ENCODE measurements around the gene IQCK. TPM values are rescaled to one million over a fixed set of nuclear protein-coding genes. Genes with fewer than 3 reads are reported as not detected.

The IQCK gene
- total RNA-seq, 1 donor from 2014 or later: 1.3 TPM

GRCh38 chr16:19854543-19854876 lies 136.4 kb downstream of the IQCK start:
- FAIRE-seq (no peak), DNase-seq (ENCODE audit: low read depth) (no peak)
- Histone ChIP-seq H3K27me3 (ENCODE audit: control insufficient read depth, insufficient read depth, low read length) (no peaks in the 10 kb centered on the region), H3K4me3 (ENCODE audit: low read depth, low read length) (no peak overlapping the region), H3K36me3 (ENCODE audit: control insufficient read depth, insufficient read depth, low read length) (no peaks in the 10 kb centered on the region)
- TF ChIP-seq, protein P1, sequence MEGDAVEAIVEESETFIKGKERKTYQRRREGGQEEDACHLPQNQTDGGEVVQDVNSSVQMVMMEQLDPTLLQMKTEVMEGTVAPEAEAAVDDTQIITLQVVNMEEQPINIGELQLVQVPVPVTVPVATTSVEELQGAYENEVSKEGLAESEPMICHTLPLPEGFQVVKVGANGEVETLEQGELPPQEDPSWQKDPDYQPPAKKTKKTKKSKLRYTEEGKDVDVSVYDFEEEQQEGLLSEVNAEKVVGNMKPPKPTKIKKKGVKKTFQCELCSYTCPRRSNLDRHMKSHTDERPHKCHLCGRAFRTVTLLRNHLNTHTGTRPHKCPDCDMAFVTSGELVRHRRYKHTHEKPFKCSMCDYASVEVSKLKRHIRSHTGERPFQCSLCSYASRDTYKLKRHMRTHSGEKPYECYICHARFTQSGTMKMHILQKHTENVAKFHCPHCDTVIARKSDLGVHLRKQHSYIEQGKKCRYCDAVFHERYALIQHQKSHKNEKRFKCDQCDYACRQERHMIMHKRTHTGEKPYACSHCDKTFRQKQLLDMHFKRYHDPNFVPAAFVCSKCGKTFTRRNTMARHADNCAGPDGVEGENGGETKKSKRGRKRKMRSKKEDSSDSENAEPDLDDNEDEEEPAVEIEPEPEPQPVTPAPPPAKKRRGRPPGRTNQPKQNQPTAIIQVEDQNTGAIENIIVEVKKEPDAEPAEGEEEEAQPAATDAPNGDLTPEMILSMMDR (IDR thresholded peaks at IDR 0.05; ENCODE audit: insufficient read depth, low read length, severe bottlenecking): no peak

- no peaks in the 10 kb centered on the region for H3K27me3 ChIP-seq (ENCODE audit: control insufficient read depth, insufficient read depth, low read length)
- H3K36me3 ChIP-seq (ENCODE audit: control insufficient read depth, insufficient read depth, low read length): no peaks in the 10 kb centered on the region
- TF ChIP-seq, protein P1 (IDR thresholded peaks at IDR 0.05; ENCODE audit: insufficient read depth, low read length, severe bottlenecking): no peak
- no peak overlapping the region for H3K4me3 ChIP-seq (ENCODE audit: low read depth, low read length)
- no peak for FAIRE-seq
- no peak for DNase-seq (ENCODE audit: low read depth)
Observed at GRCh38 chr16:19856120-19856519, 138.0 kb downstream of the IQCK start.

DNA sequence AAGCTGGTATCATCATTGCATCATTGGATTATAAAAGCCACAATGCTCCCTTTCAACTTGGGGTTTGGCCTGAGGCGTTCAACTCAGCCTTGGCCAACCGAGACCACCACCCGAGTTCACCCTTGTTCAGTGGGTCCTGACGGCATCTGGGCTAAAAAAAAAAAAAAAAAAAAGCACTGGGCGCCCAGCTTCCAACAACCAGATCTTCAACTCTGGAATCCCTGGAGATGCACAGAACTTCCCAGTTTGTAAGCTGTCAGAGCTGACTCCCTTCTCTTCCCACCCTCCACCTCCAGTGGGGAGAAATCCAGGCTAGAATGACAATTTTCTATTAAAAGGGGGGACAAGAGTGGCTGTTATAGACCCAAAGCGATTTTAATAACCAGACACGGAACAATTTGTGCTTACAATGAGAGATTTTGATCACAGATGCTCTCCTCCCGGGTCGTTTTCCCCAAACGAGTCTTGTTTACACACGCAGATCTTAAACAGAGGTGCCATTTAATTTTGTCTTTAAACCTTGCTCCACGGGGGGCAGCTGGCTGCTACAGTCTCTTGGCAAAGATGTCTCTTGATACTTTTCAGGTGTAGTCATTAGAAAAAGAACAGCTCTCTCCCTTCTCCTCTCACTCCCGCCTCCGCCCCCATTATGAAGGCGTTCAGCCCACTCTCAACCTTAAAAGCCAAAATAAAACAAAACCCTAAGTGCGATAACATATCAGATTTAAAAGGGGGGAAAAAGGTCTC lies 139.7 kb downstream of the IQCK start:
- no peak for DNase-seq (ENCODE audit: low read depth)
- TF ChIP-seq, protein P1 (IDR thresholded peaks at IDR 0.05; ENCODE audit: insufficient read depth, low read length, severe bottlenecking): no peak
- no peaks in the 10 kb centered on the region for H3K36me3 ChIP-seq (ENCODE audit: control insufficient read depth, insufficient read depth, low read length)
- no peak overlapping the region for H3K4me3 ChIP-seq (ENCODE audit: low read depth, low read length)
- no peak for FAIRE-seq
- no peaks in the 10 kb centered on the region for H3K27me3 ChIP-seq (ENCODE audit: control insufficient read depth, insufficient read depth, low read length)

- FAIRE-seq: no peak
- no peaks in the 10 kb centered on the region for H3K27me3 ChIP-seq (ENCODE audit: control insufficient read depth, insufficient read depth, low read length)
- TF ChIP-seq, protein P1 (IDR thresholded peaks at IDR 0.05; ENCODE audit: insufficient read depth, low read length, severe bottlenecking): no peak
- DNase-seq (ENCODE audit: low read depth): no peak
- no peak overlapping the region for H3K4me3 ChIP-seq (ENCODE audit: low read depth, low read length)
- H3K36me3 ChIP-seq (ENCODE audit: control insufficient read depth, insufficient read depth, low read length): no peaks in the 10 kb centered on the region
Observed at GRCh38 chr16:19858340-19859018, 140.4 kb downstream of the IQCK start.

DNA sequence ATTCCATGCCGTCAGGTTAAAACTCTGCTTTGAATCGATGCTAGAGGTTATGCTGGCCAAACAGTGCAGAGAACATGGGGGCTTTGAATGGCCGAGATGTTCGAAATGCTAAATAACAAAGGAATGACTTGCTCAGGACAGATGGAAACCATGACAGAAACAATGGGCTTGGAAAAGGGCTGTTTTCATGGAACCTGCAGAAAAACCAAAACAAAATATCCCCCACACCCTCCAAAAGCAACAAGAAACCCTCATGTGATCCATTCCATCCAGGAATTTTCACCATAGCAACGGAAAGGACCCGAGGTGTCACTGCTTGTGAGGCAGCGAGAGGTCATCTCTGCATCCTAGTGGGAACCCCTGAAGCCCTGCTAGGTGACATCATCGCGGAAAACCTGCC lies 141.1 kb downstream of the IQCK start:
- FAIRE-seq (no peak), DNase-seq (ENCODE audit: low read depth) (no peak)
- Histone ChIP-seq H3K36me3 (ENCODE audit: control insufficient read depth, insufficient read depth, low read length) (no peaks in the 10 kb centered on the region), H3K4me3 (ENCODE audit: low read depth, low read length) (no peak overlapping the region), H3K27me3 (ENCODE audit: control insufficient read depth, insufficient read depth, low read length) (no peaks in the 10 kb centered on the region)
- TF ChIP-seq, protein P1 (IDR thresholded peaks at IDR 0.05; ENCODE audit: insufficient read depth, low read length, severe bottlenecking): no peak
